ENCODE measurements around the gene NEK10.

NEK10 gene

DNA sequence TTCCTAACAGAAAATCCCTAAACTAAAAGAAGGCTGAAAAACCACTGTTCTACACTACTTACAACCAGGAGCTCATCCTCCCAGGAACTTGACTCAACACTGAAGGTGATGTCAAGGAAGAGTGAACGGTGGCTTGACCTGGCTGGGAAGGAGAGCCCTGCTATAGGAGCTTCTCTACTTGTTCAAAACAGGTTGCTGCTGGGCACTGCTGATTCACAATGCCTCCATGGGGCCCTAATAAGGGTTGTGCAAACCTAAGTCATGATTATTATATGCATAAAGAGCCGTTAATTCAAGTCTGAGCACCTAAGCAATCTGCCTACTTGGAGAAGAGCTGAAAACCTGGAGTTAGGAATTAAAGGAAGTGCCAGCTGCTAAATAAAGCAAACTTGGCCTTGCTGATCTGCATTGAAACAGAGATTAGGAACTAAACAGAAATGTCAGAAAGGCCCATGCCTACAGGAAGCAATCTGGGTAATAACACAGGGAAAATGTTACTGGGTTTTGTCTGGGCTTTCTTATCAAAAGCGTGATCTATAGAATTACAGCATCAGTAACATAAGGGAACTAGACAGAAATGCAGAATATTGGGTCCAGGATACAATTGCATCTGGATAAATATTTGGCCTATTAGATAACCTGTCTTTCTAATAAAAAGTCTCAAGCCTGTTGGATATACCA is 243.2 kb downstream of the NEK10 start:
- TF ChIP-seq, protein P1, sequence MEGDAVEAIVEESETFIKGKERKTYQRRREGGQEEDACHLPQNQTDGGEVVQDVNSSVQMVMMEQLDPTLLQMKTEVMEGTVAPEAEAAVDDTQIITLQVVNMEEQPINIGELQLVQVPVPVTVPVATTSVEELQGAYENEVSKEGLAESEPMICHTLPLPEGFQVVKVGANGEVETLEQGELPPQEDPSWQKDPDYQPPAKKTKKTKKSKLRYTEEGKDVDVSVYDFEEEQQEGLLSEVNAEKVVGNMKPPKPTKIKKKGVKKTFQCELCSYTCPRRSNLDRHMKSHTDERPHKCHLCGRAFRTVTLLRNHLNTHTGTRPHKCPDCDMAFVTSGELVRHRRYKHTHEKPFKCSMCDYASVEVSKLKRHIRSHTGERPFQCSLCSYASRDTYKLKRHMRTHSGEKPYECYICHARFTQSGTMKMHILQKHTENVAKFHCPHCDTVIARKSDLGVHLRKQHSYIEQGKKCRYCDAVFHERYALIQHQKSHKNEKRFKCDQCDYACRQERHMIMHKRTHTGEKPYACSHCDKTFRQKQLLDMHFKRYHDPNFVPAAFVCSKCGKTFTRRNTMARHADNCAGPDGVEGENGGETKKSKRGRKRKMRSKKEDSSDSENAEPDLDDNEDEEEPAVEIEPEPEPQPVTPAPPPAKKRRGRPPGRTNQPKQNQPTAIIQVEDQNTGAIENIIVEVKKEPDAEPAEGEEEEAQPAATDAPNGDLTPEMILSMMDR (IDR thresholded peaks at IDR 0.05; ENCODE audit: extremely low read depth, missing control alignments) = no peak
- no peak for DNase-seq (ENCODE audit: low spot score)

DNA sequence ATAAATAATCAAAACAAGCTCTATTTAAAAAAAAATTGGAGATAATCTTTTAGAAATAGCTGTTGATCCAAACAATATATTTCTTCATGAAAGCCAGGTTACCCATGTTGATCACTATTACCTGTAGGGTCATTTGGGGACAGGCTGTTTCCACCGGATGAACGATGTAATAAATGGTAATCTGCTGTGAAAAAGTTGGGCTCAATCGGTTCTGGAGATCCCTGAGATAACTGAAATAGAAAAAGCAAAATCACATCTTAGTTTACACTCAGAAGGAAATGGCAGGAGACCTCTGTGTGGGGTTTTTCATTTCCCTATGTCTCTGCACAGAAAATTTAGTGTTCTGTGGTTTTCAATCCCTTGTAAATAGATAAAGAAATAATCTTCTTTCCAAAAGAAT is 249.5 kb downstream of the NEK10 start:
- TF ChIP-seq, protein P1 (IDR thresholded peaks at IDR 0.05; ENCODE audit: extremely low read depth, missing control alignments) = no peak

DNA sequence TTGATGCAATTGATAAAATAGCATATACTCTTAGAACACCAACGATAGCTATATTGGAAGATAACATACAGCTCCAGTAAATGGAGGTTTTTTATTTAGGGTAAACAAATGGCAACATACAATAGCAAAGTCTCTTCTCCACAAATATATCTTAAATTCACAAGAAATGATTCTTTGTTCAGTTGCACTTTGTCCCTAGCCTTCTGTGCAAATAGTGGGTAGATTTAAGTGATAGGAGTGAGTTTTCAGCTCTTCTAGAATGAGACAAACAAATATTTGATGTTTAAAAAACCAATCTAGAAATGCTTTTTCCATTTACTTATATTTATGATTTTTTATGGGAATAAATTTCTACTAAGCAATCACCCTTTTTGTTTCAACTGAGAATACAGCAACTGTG is 253.8 kb downstream of the NEK10 start:
- TF ChIP-seq, protein P1 (IDR thresholded peaks at IDR 0.05; ENCODE audit: extremely low read depth, missing control alignments) = no peak
- no peak for DNase-seq (ENCODE audit: low spot score)

More for the DNA sequence above, 249.5 kb downstream of the NEK10 start:
- DNase-seq (ENCODE audit: low spot score) = no peak

DNA sequence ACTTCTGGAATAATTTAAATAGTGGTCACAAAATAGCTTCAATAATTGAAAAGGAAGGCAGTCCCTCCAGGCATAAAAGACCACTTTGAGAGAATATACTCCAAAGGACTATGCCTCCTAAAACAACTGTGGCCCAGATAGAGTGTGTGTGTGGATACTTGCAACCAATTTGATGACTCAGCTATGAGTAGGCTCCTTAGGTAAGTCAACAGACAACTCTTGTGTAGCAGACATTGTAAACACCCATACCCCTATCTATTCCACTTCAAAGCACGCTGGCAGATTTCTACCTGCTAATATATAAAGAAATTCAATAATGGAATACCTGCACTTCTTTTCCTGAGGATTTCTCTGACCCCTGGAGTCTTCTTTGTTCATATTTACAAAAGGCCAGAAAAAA is 254.5 kb downstream of the NEK10 start:
- TF ChIP-seq, protein P1 (IDR thresholded peaks at IDR 0.05; ENCODE audit: extremely low read depth, missing control alignments) = no peak
- DNase-seq (ENCODE audit: low spot score) = no peak

DNA sequence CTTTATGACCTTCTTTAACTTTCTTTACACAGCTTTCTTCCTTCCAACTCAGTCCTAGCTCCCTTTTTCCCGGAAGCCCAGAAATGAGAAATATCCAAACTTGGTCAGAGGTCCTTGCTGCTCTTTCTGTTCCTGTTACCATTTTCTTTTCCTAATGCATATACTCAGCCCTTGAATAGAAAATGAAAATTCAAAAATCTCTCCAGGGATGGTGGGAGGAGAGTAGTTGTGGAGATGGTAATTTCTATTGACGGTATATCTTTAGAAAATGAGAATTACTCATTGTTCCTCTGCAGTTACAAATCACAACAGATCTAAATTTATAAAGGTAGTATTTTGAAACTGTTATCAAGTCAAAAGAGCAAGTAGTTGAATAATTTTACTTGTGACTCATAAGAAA is 255.1 kb downstream of the NEK10 start:
- TF ChIP-seq, protein P1 (IDR thresholded peaks at IDR 0.05; ENCODE audit: extremely low read depth, missing control alignments) = no peak
- DNase-seq (ENCODE audit: low spot score) = no peak

DNA sequence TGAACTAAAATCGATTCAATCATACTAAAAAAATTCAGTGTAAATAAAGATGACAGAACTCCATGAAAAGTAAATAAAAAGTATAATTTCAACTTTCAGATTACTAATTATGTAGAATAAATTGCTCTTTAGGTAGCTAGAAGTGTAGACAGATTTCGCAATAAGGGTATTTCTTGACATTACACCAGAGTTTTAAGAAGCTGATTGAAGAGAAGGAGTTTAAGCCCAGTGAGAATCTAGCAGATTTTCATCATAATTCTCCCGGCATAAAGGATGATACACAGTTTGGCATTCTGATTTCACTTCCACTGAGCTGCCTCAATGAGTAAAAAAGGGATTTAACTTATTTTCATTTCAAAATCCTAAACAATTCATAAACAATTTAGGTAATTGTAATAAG is 259.2 kb downstream of the NEK10 start:
- DNase-seq (ENCODE audit: low spot score) = no peak
- TF ChIP-seq, protein P1 (IDR thresholded peaks at IDR 0.05; ENCODE audit: extremely low read depth, missing control alignments) = no peak

DNA sequence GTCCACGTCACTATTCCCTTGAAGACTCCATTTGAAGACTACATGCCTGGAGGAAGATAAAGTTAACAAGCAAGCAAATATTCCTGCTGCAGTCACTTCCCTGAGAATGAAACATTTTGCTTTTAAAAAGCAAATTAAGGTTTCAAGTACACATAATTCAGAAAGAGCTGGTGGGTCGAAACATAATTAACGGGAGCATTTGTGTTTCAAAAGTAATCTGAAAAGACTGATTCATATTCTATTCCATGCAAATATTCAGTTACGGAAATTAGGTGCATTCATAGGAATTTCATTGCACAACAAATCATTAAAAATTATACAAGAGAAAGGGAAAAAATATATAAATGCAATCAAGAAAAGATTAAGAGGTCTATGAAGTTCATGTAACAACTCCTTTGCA is 260.9 kb downstream of the NEK10 start:
- TF ChIP-seq, protein P1 (IDR thresholded peaks at IDR 0.05; ENCODE audit: extremely low read depth, missing control alignments) = no peak
- DNase-seq (ENCODE audit: low spot score) = no peak

All from GM20000 (cell line).